Esophagus mucosa (tissue), 1 donor: ENCODE results near the gene NOS1. TPM values are rescaled to one million over a fixed set of nuclear protein-coding genes. Genes with fewer than 3 reads are reported as not detected.
A peak's percentile ranks its signal among the peaks of the same experiment; 100 is the strongest.

ENCODE experiments used
- ATAC-seq: fragments of 200-7000 bp; cut with Tn5 transposase; one replicate; pipeline ENCODE4 v1.9.1; 2020
- total RNA-seq: library from RNA; stranded (reverse); gene quantifications from one replicate; pipeline ENCODE4 v1.2.4, GENCODE V29; 2023
- donor health status: DM: yes; HTN: yes; CAD: no.

Gene NOS1
- total RNA-seq, 1 donor from 2014 or later, result 1.7 TPM

- ATAC-seq, result no peak
These were observed 1.7 kb upstream of the NOS1 start for GRCh38 chr12:117363056-117363662.

- ATAC-seq, result no peak
These were observed 965 bp upstream of the NOS1 start for GRCh38 chr12:117362391-117362790.

- no peak for ATAC-seq
These were observed 479 bp upstream of the NOS1 start for GRCh38 chr12:117361905-117362304.

DNA sequence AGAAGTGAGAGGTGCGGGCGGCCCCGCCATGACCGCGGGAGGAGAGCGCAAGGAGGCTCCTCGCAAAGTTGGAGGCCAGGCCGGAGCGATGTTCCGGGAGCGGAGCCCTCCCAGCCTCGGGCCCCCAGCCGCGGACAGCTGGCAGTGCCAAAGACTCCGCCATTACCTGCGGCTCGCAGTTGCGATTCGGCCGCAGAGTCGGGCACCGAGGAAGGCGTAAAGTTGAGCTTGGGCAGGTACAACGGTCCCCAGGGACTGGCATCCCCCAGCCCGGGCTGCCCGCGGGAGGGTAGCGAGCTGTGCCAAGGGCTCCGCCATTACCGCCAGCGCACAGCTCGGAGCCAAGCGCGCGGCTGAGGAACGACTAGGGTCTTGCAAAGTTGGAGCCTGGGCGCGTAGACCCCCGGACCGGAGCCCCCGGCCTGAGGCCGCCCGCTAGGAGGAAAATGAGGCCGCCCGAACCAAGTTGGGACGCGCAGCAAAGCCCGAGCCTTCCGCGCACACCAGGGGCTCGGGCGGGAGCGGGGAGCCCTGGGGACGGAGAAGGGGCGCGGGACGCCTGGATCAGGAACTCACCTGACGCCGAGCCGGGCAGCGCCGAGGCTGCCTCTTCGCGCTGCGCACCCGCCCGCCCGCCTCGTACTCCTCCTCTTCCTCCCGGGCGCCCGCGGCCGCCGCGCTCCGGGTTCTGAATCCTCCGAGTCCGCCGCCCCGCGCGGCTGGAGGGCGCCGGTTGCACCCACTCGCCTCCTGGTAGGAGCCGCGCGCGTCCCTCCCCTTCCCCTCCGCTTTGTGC is 677 bp downstream of the NOS1 start:
- ATAC-seq, result peak; percentile 14

- no peak for ATAC-seq
These were observed 1.2 kb downstream of the NOS1 start for GRCh38 chr12:117360222-117360550.

- no peak for ATAC-seq
These were observed 2.2 kb downstream of the NOS1 start for GRCh38 chr12:117359029-117359845.

- ATAC-seq, result peak; percentile 82
These were observed 5.4 kb downstream of the NOS1 start for GRCh38 chr12:117356048-117356447.

DNA sequence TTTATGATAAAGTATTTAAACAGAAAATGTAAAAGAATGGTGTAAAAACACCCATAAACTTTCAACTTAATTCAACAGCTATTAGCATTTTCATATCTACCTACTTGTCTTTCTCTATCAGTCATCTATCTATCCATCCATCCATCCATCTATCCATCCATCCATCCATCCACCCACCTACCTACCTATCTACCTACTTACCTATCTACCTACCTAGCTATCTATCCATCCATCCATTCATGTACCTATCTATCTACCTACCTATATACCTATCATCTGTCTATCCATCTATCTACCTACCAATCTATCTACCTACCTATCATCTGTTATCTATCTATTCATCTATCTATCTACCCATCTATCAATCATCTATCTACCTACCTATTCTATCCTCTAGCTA is 8.5 kb downstream of the NOS1 start:
- no peak for ATAC-seq

GRCh38 chr12:117352206-117352605 is 9.2 kb downstream of the NOS1 start:
- ATAC-seq, result no peak

- peak; percentile 89 for ATAC-seq
These were observed 11.3 kb downstream of the NOS1 start for GRCh38 chr12:117350140-117350539.

DNA sequence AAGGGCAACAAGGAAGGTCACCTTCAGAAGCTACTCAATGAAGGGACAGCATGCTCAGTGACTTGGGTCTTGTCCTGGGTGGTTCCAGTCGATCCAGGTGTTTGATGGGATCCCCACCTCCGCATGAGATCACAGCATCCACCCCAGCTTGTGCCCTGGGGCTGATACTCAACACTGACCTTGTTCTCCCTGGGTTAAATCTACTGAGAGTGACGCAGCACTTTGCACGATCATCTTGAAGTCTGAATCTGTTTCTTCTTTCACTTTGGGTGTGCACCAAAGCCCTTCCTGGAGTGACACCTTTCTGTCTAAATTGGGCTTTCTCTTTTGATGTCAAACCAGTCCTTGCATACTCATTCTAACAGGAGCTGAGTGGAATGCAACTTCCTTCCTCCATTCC is 13.8 kb downstream of the NOS1 start:
- peak; percentile 81 for ATAC-seq

- ATAC-seq, result peak; percentile 74
These were observed 16.7 kb downstream of the NOS1 start for GRCh38 chr12:117344716-117345115.

- no peak for ATAC-seq
These were observed 17.6 kb downstream of the NOS1 start for GRCh38 chr12:117343849-117344248.

DNA sequence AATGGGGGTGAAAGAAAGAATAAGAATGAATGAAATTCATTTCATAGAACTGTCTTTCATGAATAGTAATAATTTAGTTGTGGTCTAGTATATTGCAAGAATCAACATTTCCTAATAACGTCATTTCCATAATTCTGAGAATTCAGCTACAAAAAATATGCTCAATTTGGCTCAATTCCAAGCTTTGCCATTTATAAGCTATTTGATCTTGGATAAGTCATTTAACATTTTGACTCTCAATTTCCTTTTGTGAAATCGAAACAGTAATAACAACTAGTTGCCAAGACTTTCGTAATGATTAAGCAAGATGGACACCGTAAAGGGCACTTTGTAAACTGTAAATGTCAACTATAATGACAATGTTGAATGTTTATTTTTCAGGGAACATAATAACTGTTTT is 18.1 kb downstream of the NOS1 start:
- no peak for ATAC-seq

DNA sequence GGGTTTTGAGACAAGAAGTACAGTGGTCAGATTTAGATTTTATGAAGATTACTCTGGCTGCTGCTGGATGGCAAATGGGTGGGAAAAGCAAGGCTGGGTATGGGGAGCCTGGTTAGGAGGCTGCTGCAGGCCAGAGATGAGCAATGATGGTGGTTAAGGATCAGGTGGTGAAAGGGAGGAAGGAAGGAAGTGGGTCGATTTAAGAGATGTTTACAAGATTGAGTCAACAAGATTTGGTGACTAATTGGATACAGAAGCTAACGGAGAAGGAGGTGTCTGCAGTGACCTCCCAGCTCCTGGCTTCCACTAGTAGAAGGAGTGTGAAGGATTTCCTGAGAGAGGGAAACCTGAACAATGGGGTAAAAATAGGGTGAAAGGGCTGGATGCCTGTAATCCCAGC is 18.7 kb downstream of the NOS1 start:
- ATAC-seq, result no peak

- no peak for ATAC-seq
These were observed 19.2 kb downstream of the NOS1 start for GRCh38 chr12:117342247-117342646.

GRCh38 chr12:117339104-117339503 is 22.3 kb downstream of the NOS1 start:
- no peak for ATAC-seq

- ATAC-seq, result peak; percentile 26
These were observed 26.4 kb downstream of the NOS1 start for GRCh38 chr12:117334855-117335587.

GRCh38 chr12:117334051-117334450 is 27.4 kb downstream of the NOS1 start:
- ATAC-seq, result no peak

- no peak for ATAC-seq
These were observed 28.0 kb downstream of the NOS1 start for GRCh38 chr12:117333331-117333881.

- no peak for ATAC-seq
These were observed 29.7 kb downstream of the NOS1 start for GRCh38 chr12:117331691-117332090.

- ATAC-seq, result no peak
These were observed 30.8 kb downstream of the NOS1 start for GRCh38 chr12:117330441-117331113.
